ENCODE results near the gene GPRC5B.

GPRC5B gene

DNA sequence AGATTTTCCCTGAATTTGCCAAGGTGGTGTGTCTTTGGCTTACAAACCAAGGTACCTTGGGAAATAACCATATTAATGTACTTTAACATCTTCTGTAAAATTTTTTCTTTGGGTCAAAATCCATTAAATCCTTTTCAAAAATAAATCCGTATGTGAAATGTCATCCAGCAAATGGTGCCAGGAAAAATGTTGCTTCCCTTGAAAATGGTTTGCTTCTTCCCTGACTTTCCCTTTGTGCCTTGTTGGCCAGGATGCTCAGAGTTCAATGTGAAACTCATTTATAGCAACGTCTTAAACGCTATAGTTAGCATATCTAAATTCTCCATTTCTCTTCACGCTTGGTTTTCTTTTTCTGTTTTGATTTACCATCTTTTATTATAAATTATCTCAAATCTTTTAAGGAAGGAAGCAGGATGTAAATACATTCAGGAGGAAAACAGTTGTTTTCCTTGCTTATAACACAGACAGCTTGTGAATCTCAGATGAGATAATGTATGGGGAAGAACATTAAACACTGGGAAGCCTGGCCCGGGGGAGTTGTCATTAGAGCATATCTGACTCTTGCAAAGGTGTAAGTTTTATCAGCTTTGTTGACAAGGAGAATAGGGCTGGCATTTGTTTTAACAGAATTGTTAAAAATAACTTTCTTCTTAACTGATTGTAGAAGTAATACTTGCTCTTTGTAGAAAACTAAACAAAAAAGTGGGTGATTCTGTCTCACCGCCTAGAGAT, 42.1 kb downstream of the GPRC5B start:
- DNase-seq, result no peak

DNA sequence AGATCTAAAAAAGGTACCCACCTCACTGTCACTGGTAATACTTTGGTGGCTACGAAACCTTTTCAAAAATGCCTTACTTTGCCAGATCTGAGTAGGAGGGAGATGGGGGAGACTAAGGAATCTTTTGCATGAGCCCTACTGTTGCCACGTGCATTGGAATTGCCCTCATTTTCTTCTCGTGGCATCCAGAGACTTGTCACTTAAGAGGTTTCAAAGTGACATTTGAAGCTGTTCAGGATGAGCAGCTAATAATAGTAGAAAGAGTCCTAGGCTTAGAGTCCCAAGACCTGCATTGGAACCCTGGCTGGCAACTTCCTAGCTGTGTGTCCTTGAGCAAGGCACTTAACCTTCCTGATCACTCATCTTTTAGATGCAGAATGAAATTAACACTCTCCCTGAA, 43.5 kb downstream of the GPRC5B start:
- no peak for DNase-seq

DNA sequence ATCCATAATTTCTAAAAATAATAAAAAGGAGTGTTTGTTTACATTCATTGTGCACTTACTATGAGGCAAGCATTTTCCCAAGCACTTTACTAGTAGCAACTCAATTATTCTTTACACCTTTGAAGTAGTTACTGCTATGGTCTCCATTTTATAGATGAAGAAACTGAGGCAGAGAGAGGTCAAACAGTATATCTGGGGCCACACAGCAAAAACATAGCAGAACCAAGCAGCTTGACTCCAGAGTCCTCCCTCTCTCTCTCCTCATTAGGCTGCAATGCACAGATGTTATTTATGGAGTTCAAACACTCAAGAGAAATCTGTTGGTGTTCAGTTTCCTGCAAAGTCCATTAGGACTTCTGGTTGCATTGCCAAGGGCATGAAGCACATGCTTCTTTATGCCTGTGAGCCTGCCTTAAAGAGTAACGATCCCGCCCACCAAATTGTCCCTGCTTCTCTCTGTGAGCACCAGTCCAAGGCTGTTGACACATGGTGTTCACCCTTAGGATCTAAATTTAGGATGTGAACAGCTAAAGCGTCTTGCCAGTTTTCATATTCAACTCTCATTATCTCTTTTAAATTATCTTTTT, 44.0 kb downstream of the GPRC5B start:
- peak; percentile 67 for DNase-seq

DNA sequence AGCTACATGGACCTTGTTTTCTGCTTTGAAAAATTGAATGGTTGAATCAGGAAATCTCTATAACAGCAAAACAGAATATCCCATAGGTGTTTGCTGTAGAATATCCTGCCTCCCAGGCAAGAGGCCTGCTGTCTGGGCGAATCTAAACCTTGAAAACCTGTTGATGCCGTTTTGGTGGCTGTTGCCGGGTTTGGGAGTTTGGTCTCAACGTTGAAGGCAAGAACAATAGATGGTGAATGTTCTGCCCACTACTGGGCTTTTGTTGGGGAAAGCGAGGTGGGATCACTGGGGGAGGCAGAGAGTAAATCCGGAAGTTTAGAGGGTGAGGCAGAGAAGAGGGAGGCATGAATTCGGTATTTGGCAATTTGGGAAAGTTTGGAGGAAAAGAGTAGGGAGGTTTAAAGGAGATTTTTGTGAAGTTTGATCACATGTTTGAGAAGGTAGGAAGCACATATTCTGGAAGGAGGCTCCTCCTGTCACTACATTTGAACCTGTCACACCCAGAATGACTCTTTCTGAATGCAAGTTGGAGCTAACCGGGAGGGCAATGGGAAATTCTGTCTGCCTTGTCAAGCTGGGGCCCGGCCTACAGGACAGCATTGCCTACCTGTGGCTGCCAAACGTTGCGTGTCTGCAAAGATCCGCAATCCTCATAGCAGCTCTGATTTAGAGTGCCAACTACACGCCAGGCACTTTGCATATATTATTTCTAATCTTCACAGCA, 46.5 kb downstream of the GPRC5B start:
- DNase-seq, result no peak

DNA sequence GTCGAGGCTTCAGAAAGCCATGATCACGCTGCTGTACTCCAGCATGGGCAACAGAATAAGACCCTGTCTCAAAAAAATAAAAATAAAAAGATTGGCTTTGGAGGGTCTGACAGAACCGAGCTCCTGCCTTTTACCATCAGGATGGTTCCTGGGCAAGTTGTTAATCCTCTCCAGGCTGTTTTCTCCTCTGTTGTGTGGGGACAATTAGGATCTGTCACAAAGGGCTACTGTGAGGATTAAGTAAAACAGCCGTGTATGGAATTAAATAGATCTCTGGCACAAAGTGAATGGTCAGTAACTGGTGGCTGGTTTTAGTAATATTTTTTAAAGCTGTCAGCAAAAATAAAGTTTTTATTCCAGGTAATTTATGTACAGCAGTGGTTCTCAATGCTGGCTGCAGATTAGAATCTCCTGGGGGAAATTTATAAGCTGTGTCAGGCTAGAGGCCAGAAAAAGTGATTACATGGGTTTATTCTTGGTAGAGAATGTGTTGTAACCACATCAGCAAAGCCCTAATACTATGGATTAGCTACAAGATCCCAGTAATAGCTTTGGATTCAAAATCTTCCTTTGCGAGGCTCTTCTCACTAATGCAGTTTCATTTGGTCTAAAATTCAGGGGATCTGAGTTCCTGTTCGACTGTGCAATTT, 47.2 kb downstream of the GPRC5B start:
- no peak for DNase-seq

DNA sequence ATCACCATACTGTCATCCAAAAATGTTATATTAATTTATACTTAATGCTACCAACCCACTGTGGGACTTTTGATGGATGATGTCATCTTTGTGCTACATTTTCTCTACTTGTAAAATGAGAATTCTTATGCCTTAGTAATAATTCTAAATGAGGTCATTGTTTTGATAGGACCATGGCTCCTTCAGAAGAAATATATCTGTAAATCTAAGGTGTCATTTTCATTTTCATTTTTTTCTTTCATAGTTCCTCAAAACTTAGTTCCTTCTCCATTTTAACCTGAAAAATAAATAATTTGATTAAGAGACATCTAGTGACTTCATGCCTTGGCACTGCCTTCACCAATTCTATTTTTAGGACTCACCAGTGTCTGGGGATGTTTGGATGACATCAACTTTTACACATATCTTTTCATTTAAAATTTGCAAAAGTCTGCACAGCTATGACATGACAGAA, 48.7 kb downstream of the GPRC5B start:
- no peak for DNase-seq

DNA sequence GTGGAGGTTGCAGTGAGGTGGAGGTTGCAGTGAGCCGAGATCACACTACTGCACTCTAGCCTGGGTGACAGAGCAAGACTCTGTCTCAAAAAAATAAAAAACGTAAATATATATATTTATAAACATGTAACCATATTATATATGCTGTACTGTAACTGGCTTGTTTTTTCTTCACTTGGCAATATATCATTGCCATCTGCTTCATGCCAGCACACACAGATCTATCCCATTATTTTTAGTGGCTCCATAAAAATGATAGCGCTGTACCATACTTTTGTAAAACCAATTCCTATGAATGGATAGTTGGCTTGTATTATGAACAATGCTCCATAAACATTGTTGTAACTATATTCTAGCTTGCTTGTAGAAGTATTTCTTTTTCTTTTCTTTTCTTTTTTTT, 49.5 kb downstream of the GPRC5B start:
- DNase-seq, result no peak

DNA sequence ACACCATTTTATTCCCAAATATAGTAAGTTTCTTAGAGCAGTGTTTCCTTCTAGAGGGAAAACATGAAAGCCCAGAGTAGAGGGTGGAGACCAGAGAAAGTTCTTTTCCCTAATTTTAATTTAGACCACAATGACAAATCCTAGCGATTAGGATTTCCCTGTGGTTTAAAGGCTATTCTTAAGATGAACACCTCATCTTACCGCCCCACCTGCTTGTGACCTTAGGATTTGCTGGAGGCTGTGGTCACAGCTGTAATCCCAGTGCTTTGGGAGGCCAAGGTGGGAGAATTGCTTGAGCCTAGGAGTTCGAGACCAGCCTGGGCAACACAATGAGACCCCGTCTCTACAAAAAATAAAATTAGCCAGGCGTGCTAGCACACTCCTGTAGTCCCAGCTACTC, 51.1 kb downstream of the GPRC5B start:
- DNase-seq, result no peak

DNA sequence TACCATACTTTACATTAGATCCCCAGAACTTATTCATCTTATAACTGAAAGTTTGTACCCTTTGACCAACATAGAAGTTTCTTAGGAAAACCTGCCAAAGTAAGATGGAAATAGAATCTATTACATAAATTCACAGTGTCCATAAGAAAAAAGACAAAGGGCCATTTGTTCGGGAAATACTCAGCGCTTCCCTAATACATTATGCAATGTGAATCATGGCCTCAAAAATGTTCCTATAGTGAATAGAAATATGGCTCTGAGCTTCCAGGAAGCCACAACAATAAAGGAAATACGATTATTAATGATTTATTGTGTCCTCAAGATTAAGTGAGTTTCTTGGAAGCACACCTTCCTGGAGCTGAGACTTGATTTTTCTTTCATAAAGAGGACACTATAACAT, 51.5 kb downstream of the GPRC5B start:
- no peak for DNase-seq

DNA sequence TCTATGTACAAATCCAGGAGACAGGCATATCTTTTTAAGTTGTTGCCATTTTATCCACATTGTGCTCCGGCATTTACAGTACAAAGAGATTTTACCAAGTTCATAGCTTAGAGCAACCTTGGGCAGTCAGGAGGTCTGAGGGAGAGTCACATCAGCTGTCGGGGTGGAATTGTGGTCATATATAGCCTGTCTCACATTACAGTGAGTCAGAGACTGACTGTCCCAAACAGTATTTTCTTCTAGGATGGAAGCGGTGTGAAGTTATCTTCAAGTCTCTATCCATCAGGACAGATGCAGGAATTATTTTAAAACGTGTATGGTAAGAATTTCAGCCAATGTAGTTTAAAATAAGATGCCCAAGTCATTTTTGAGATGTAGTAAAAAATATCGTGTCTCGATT, 53.0 kb downstream of the GPRC5B start:
- DNase-seq, result no peak

DNA sequence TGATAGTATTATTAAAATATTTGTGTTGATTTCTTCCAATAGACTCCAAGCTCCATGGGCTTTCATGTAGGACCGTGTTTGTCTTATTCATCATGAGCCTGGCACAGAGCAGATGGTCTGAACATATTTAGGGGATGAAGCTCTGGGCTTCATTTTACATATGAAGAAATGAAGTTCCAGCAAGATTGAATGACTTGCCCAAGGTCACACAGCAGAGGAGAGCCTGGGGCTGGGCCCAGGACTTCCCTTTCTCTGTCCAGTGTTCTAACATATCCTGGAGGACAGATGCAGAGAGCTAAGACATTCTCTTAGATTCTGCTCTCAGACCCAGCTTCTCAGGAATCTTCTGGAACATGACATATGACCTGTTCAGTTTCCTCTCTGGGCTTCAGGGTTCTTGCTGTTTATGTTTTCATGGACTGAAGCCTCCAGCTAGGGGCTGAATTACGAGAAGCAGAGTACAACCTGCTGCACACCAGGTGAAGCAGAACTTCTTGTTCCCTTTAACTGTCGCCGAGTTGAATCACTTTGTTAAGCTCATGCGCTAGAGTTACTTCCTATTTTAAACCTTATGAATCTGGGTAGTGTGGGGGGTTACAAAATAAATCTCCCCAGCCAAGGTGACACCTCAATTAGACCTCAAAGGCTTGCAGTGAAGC, 53.6 kb downstream of the GPRC5B start:
- DNase-seq, result no peak

DNA sequence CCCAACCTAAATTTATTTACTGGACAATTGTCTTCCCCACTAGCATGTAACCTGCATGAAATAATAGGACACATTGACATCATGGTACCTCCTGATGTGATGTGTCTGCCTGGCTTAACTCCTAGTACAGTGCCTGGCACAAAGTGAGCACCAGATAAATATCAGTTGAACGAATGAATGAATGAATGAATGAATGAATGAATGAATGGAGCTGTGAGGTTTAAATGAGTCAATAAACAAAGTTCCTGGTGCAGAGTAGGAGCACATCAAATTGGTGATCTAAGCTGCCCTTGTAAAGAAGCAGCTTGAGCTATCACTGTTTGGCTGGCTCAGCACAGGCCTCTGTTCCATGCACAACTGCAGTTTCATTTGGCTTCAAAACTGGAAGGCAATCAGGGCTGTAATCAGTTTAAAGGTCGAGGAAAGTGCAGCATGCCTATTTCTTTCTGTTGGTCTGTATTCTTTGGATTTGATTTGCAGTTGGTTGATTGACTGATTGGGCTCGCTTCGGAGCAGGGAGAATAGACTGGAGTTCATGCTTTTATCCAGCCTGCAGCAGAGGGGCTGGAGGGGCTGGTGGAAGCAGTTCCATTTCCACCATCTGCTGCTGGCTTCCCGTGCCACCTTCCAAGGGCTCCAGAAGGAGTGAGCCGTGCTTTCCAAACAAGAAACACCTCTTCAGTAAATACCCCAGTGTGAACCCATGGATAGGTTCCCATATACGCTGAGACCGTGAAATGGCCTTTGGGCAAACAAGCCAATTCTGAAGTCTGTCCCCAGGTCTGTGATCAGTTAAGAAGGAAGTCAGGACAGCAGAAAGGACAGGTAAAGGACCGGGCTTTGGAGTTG, 54.6 kb downstream of the GPRC5B start:
- no peak for DNase-seq

DNA sequence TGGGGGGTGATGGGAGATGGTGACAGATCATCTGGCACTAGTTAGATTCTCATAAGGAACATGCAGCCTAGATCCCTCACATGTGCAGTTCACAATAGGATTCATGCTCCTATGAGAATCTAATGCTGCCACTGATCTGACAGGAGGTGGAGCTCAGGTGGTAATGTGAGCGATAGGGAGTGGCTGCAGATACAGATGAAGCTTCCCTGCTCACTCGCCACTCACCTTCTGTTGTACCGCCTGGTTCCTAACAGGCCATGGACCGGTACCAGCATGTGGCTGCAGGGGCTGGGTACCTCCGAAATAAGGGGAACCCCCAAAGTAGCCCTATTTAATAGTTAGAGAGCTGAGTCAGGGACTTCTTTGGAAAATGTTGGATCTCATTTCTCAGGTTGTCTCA, 60.4 kb downstream of the GPRC5B start:
- no peak for DNase-seq

DNA sequence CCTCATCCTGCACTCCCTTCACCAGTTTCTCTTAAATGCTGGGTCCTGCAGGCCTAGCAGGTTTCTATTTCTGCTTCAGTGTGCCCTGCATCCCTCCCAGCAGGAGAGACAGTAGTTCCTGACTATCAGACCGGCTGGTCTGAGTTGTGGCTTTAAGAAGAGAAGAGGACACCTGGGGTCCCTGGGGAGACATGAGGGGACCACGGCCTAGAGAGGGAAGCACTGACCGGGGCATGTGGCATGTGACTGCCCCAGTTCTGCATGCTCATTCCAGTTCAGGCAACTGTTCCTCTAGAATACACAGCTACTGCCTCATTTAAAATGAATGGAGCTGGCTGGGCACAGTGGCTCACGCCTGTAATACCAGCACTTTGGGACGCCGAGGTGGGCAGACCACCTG, 61.3 kb downstream of the GPRC5B start:
- no peak for DNase-seq

DNA sequence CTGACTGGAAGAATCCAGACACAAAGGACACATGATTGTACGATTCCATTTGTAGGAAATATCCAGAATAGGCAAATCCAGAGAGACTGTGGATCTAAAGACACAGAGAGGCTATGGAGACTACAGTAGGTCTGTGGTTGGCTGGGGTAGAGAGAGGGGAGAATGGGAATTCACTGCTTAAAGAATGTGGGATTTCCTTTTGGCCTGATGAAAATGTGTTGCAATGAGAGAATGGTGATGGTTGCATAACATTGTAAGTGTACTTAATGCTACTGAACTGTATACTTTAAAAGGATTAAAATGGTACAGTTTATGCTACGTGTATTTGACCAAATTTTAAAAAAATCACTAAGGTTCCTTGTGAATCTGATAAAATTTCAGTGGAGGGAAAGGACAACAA, 62.1 kb downstream of the GPRC5B start:
- DNase-seq, result no peak

DNA sequence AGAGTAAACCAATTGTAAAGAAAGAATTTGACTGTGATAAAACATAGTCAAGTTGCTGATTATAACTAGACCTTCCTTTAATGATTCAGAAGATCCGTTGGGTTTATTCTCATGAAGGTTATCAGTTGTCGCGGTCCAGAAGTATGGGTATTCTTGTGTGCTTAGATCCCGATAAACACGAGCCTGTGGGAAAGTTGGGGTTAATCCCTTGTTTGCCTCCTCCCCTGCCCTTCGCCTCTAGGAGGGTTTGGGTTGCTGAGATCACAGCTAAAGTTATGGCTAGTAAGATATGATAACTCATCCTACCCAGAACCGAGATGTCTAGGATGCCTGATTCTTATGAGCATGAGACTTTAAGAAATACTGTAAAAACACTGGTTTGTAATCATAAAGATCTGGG, 66.8 kb downstream of the GPRC5B start:
- no peak for DNase-seq

DNA sequence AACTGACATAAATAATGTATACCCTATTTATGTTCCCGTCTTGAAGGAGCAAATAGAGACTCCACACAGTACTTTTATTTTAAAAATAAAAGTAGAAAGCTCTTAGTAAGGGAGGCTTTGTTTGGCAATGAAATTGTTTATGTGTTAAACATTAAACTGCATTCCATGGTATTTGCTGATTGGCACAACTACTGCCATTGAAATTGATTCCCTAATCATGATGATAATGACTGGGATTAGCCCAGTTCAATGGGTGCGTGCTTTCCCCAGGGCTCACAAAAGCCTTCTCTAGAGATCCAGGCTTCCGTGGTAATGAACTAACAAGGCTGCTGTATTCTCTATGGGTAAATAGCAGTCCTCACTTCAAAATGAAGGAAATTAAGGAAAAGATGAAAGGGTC, 67.5 kb downstream of the GPRC5B start:
- DNase-seq, result no peak

DNA sequence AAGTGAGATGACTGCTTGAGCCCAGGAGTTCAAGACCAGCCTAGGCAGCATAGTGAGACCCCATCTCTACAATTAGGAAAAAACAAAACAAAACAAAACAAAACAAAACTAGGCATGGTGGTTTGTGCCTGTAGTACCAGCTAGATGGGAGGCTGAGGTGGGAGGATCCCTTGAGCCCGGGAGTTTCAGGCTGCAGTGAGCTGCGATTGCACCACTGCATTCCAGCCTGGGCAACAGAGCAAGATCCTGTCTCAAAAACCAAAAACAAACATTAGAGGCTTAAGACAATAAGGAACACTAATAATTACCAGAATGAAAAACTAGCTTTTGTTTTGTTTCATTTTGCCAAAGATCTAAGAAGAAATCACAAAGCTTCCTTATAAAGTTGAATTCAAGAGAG, 69.2 kb downstream of the GPRC5B start:
- no peak for DNase-seq

DNA sequence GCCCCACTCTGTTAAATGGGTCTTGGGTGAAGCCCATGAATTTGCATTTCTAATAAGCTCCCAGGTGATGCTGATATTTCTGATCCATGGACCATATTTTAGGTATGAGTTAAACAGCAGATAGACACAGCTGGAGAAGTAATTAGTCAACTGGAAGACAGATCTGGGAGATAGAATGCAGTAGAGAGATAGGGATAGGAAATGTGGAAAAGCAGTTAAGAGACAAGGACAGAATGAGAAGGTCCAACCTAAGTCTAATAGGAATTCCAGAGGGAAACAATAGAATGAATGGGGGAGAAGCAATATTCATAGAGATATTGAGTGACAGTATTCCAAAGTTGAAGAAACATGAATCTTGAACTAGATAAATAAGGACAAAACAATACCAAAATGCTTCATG, 71.7 kb downstream of the GPRC5B start:
- DNase-seq, result no peak

DNA sequence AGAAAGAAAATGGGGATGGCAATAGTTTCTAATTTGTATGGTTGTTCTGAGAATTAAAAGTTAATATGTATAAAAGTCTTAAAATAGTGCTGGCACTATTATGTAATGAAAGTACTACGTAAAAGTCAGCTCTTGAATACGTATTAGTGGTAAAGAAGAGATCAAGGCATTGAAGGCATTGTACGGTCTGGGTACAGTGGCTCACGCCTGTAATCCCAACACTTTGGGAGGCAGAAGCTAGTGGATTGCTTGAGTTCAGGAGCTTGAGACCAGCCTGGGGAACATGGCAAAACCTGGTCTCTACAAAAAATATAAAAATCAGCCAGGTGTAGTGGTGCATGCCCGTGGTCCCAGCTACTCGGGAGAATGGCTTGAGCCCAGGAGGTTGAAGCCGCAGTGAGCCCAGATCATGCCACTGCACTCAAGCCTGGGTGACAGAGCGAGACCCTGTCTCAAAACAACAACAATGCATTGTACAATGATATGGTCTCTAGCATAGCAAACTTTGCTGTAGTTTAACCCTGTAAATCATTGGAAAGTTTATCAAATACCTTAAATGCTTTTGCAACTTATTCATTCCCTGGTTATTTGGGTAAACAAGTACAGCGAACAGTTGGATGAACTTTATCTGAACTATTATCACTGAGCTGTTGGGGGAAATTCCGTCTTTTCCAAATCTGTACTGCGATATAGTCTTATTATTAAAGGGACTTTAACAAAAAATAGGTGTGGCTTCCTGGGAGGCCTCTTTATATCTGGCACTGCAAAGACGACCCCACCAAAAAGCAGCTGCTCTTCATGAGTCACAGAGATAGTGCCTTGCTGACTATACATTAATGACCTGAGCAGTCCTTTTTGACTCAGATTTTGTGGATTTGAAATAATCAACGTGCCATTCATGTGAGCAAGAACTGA, 73.6 kb downstream of the GPRC5B start:
- DNase-seq, result no peak

DNA sequence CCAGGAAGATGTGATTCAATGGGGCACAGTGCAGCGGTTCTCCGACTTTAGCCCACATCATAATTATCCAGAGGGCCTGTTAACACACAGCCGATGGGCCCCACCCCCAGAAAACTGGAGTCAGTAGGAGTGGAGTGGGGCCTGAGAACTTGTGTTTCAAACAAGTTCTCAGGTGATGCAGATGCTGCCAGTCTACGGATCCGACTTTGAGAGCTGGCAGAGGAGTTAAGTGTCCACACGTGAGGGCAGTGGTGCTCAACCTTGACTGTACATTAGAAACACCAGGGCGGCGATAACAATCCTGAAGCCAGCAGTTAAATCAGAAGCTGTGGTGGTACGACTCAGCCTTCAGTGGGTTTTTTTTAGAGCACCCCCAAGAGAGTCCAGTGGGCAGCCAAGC, 75.0 kb downstream of the GPRC5B start:
- DNase-seq, result no peak

Data from NCI-H2107 (cell line).